GM18858 (cell line): Measurements from ENCODE around the gene ANKRD29.
"Not testable (repeated sequence)": the region's sequence is repeated elsewhere in the genome, so short reads cannot be mapped to it uniquely, and the experiment has no call there.

Experiments
- ATAC-seq: cut with Tn5 transposase; IDR thresholded peaks from one replicate; pipeline ENCODE4 v1.9.1; 2021; ENCODE audit not compliant: unreplicated experiment

ANKRD29 gene

DNA sequence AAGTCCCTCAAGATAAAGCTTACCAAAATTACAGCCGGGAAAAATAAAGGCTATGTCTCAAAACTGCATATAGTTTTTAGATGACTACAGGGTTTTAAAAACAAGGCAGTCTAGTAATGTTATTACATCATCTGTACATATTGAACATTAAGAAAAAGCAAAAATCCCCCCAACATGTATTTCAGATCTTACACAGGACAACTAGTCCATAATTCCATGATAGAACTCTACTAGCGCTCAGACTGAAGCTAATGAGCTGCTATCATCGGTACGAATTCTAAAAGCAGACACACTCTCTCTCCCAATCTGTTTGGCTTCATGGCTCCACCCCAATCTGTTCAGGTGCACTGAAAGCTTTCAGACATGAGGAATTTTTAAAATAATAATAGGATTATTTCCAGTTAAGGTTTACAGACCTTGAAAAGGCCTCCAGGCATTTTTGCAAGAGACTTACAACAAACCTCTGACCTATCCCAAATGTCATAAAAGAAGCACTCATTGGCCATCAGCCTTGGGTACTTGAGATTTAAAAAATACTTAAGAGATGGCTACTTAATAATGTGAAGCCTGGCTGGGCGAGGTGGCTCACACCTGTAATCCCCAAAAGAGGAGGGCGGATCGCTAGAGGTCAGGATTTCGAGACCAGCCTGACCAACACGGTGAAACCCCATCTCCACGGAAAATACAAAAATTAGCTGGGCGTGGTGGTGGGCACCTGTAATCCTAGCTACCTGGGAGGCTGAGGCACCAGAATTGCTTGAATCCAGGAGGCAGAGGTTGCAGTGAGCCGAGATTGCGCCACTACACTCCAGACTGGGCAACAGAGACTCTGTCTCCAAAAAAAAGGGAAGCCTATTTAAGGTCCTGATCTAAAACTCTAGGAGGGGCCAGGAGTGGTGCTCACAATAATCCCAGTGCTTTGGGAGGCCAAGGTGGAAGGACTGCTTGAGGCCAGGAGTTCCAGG, 78.4 kb downstream of the ANKRD29 start:
- no peak for ATAC-seq

GRCh38 chr18:23583071-23583865, 79.4 kb downstream of the ANKRD29 start:
- ATAC-seq, result no peak

DNA sequence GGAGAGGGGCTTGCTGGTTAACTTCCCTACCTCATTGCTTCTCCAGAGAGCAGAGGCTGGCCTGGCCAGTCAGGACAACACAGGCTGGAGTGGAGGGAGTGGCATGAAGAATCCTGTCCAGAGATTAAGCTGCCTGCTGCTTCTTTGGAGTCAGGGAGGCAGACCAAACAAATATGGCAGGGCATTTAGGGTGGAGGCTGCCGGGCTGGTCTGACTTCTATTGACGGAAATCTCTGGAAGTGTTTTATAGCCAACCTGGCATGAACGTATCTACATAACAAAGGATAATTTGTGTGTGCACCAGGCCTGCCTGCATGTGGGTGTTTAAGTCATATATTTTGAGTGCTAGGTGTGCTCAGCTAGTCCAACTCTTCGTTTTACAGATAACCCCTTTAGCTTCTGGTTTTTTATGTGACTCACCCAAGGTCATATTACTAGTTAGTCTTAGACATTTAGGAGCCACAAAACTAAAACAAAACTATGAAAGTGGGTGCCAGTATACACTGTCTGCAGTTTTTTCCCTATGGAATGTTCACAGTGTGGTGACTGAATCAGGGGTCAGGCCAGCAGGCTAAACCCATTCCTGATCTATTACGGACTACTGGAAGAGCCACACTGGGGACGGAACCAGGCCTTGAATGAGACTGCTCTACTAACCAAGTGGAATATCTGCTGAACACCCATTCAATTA, 81.9 kb downstream of the ANKRD29 start:
- ATAC-seq, result no peak

- no peak for ATAC-seq
Observed at GRCh38 chr18:23578891-23579653, 83.6 kb downstream of the ANKRD29 start.

DNA sequence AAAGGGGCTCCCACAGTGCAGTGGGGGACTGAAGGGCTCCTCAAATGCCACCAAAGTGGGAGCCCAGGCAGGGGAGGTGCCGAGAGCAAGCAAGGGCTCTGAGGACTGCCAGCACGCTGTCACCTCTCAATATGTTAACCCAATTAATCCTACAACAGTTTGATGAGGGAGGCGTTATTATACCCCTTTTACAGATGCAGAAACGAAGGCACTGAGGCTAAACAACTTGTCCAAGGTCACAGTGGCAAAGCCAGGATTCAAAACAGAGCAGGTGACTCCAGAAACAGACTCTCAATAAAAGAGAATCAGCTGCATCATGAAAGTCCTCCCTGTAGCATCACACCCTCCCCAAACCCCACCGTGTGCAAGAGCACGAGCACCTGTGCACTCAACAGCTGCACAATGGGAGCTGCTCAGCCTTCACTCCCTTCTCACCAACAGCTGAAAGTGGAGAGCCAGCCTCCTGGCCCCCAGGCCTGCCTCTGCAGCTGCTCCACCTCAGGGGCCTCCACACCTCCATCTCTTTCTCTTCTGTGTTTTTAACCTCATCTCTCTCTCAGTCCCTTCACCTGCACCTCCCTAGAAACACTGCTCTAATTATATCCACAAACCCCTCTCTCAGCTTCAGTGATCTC, 84.5 kb downstream of the ANKRD29 start:
- ATAC-seq, result no peak

DNA sequence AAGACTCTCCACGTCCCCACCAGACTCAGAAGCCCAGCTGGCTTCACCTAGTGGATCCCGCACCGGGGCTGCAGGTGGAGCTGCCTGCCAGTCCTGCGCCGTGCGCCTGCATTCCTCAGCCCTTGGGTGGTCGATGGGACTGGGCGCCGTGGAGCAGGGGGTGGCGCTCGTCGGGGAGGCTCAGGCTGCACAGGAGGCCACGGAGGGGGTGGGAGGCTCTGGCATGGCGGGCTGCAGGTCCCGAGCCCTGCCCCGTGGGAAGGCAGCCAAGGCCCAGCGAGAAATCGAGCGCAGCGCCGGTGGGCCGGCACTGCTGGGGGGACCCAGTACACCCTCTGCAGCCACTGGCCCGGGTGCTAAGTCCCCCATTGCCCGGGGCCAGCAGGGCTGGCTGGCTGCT, 85.2 kb downstream of the ANKRD29 start:
- ATAC-seq, result not testable (repeated sequence)

GRCh38 chr18:23575309-23575651, 87.4 kb downstream of the ANKRD29 start:
- ATAC-seq, result no peak

- no peak for ATAC-seq
Observed at GRCh38 chr18:23574611-23575308, 88.0 kb downstream of the ANKRD29 start.

DNA sequence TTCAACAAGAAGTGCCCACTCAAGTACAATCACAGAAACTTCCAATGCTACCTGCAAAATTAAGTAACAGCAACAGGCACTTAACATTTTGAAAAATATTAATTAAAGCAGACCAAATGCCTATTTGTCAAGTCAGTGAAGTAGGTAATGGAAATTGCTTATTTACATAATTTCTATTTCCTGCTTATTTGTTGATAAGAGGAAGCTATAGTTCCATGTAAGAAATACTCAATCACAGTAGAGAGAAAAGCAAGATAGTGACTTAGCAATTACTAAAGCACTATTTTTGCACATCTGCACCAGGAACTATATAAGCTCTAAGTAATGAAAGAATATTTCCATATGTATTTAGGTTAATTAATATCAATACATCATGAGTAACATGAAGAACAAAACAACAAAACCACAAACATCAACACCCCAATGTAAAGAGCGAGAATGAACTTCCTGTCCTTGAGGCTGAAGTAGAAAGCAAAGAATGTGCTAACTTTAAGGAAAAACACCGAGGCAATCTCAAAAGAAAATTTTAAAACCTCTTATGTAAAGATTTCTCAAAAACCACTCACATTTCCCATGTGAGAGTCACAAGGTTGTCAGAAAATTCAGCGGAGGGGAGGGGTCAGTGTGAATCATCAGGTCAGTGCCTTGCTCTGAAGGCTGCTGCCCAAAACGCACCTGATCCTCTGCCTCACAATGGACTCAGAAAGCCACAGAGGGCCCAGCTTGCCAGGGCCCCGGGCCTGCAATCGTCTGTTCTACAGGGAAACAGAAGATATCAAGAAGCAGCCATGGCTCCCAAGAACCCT, 88.9 kb downstream of the ANKRD29 start:
- ATAC-seq, result no peak

DNA sequence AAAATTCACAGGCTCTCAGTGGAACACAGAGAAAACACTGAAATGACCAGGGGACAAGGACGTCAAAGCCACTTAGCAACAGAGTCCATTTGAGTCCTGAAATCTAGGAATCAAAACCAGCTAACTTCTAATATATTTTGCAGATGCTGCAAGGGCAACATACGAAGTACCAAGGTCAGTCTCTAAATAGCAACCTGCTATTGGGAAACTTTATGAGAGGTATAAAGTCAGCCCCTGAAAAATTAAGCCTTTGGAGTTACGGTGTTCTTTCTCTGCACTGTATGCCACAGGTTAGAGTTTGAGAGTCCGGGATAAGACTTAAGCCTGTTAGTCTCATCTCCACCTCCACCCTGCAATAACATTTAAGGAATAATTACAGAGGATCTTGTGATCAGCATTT, 89.7 kb downstream of the ANKRD29 start:
- no peak for ATAC-seq

DNA sequence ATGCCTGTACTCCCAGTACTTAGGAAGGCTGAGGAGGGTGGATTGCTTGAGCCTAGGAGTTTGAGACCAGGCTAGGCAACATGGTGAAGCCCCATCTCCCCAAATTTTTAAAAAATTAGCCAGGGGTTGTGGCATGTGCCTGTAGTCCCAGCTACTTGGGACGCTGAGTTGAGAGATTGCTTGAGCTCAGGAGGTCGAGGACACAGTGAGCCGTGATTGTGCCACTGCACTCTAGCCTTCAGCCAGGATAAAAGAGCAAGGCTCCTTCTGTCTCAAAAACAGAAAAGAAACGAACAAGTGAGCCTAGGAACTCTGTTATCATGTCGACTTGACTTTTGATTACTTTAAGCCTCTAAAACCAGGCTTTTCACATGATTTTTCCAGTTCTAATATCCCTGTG, 90.1 kb downstream of the ANKRD29 start:
- ATAC-seq, result no peak

GRCh38 chr18:23572012-23572411, 90.7 kb downstream of the ANKRD29 start:
- no peak for ATAC-seq

DNA sequence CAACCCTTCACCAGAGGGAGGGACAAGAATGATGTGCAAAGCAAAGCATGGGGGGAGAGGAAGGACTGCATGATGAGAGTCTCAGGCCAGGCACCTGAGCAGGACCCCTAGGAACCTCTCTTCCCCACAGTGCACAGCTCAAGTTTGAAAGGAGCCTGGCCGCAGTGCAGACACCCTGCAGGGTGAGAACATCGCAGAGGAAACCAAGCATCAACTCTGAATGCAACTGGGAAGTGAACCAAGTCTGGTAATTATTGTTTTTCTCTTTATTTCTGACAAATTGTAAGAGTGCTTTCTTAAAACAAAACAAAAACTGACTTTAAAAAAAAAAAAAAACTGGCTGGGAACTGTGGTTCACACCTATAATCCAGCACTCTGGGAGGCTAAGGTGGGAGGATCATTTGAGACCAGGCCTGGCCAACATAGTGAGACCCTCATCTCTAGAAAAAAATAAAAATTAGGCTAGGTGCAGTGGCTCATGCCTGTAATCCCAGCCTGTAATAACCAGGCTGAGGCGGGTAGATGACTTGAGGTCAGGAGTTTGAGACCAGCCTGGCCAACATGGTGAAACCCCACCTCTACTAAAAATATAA, 91.7 kb downstream of the ANKRD29 start:
- no peak for ATAC-seq

DNA sequence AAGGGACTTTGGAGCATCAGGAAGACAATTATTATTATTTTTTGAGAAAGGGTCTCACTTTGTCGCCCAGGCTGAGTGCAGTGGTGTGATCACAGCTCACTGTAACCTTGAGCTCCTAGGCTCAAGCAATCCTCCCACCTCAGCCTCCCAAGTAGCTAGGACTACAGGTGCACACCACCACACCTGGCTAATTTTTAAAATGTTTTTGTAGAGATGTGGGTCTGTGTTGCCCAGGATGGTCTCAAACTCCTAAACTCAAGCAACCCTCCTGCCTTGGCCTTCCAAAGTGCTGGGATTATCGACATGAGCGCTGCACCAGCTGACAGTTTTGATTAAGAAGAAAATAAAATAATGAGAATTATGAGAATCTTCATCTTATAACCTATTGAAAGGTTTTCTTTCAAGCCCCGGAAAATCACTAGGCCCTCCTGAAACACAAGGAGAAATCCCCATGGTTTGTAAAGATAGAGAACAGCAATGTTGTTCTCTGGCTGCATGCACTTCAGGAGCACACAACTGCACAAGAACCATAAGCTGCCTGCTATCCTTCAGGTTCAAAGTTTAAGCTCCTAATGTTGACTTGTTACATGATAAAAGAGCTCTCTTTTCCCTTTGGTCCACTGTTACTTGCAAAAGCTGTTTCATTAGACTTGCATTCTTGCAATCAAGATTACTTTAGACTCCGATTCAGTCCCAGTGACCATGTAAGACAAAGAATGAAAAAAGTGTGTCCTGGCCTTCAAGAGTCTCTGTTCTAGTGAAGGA, 93.2 kb downstream of the ANKRD29 start:
- ATAC-seq, result no peak

DNA sequence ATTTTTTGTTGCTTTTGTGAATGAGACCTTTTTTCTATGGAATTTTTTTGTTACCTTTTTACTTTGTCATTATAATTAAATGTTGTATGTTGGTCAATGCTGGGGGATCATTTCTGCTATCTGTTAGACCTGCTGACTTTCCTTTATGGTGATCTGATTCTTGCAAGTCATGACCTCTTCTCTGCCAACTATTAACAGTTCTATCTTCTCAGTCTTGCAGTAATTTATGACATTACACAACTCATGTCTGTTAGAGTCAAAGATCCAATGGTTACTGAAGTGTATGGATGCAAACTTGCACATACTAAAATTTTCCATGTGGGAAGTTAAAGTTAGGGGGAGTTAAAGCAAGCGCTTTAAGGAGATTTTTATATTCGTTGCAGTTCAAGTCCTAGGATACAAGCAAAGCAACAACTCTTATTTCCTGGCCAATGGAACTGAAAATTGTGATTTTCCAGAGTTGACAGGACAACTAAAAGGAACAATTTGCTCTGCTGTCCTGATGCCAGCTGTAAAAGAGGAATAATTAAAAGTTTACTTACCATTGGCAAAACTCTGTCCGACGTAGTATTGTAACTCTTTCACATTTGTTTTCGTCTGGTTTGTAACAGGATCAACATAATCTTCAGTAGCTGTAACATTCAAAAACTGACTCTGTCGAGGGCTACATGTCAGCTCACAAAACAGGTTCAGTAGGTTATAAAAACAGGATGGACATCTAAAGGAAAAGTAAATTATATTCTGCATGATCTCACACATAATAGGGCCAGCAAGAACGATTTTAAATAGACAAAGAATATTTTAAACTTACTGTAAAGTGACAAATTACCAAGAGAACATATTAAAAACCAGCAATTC, 94.2 kb downstream of the ANKRD29 start:
- no peak for ATAC-seq

GRCh38 chr18:23567671-23568070, 95.0 kb downstream of the ANKRD29 start:
- ATAC-seq, result no peak
